Neural progenitor cell (in vitro differentiated cells): ENCODE measurements around the gene STXBP5. TPM values are rescaled to one million over a fixed set of nuclear protein-coding genes. Genes with fewer than 3 reads are reported as not detected.

Source experiments
- DNase-seq: peaks from one replicate; pipeline ENCODE4 v3.0.0-alpha.2; 2016; ENCODE audit warnings: low spot score
- H2AFZ ChIP-seq: fragments of 200-600 bp; sonication (generic); replicated peaks from 2 replicates; pipeline ENCODE4 v1.6.1; 2016; ENCODE audit warnings: antibody characterized with exemption
- H3F3A ChIP-seq: fragments of 200-600 bp; sonication (generic); 2 replicates; pipeline ENCODE4 v1.6.1; 2016; ENCODE audit warnings: antibody characterized with exemption, low read depth
- H3K27ac ChIP-seq: fragments of 200-600 bp; sonication (generic); 2 replicates; pipeline ENCODE4 v1.5.1; 2016; ENCODE audit warnings: mild to moderate bottlenecking
- H3K27me3 ChIP-seq: fragments of 200-600 bp; sonication (generic); 2 replicates; pipeline ENCODE4 v1.6.1; 2016; ENCODE audit warnings: mild to moderate bottlenecking, moderate library complexity
- H3K36me3 ChIP-seq: fragments of 200-600 bp; sonication (generic); 2 replicates; pipeline ENCODE4 v1.5.1; 2016
- H3K4me1 ChIP-seq: fragments of 200-600 bp; sonication (generic); 2 replicates; pipeline ENCODE4 v1.6.1; 2016; ENCODE audit warnings: mixed run types
- H3K4me2 ChIP-seq: fragments of 200-600 bp; sonication (generic); 2 replicates; pipeline ENCODE4 v1.6.1; 2016
- H3K4me3 ChIP-seq: fragments of 200-600 bp; sonication (generic); 2 replicates; pipeline ENCODE4 v1.5.1; 2016
- H3K79me2 ChIP-seq: fragments of 200-600 bp; sonication (generic); 2 replicates; pipeline ENCODE4 v1.6.1; 2016; ENCODE audit warnings: low read depth
- H3K9ac ChIP-seq: fragments of 200-600 bp; sonication (generic); 2 replicates; pipeline ENCODE4 v1.6.1; 2016
- H3K9me3 ChIP-seq: fragments of 200-600 bp; sonication (generic); 2 replicates; pipeline ENCODE4 v1.5.1; 2016; ENCODE audit warnings: low read depth
- H4K20me1 ChIP-seq: fragments of 200-600 bp; sonication (generic); 2 replicates; pipeline ENCODE4 v1.6.1; 2016; ENCODE audit warnings: low read depth
- H3K27ac Mint-ChIP-seq: 3 replicates; pipeline ENCODE4 v1.8.0; 2021; ENCODE audit warnings: mixed read lengths
- H3K27me3 Mint-ChIP-seq: 2 replicates; pipeline ENCODE4 v1.8.0; 2022; ENCODE audit warnings: low read depth, mild to moderate bottlenecking, inconsistent platforms, moderate library complexity, mixed read lengths; ENCODE audit not compliant: insufficient read depth
- H3K36me3 Mint-ChIP-seq: 3 replicates; pipeline ENCODE4 v1.8.0; 2021; ENCODE audit warnings: mixed read lengths
- H3K4me1 Mint-ChIP-seq: 3 replicates; pipeline ENCODE4 v1.8.0; 2021; ENCODE audit warnings: mixed read lengths
- H3K4me3 Mint-ChIP-seq: 3 replicates; pipeline ENCODE4 v1.8.0; 2021; ENCODE audit warnings: mild to moderate bottlenecking, moderate library complexity, mixed read lengths
- H3K9me3 Mint-ChIP-seq: 3 replicates; pipeline ENCODE4 v1.8.0; 2020; ENCODE audit warnings: mixed read lengths
- EZH2 ChIP-seq: fragments of 200-600 bp; sonication (generic); IDR thresholded peaks from 2 replicates; pipeline ENCODE4 v1.6.1; 2017; ENCODE audit warnings: antibody characterized with exemption, mild to moderate bottlenecking, moderate library complexity
- EZH2phosphoT487 ChIP-seq: fragments of 200-600 bp; sonication (generic); IDR thresholded peaks from 2 replicates; pipeline ENCODE4 v1.6.1; 2017; ENCODE audit warnings: antibody characterized with exemption
- total RNA-seq: library from RNA; depleted of rRNA; stranded (reverse); fragments of >200 nt; gene quantifications from 2 replicates; pipeline ENCODE4 v1.2.3, GENCODE V29; 2015; ENCODE audit warnings: low replicate concordance
- TF ChIP-seq, protein P1 (sequence below): fragments of 200-600 bp; sonication (generic); IDR thresholded peaks from 2 replicates; pipeline ENCODE4 v1.5.1; 2017; ENCODE audit warnings: antibody characterized with exemption, mild to moderate bottlenecking

STXBP5 gene
- total RNA-seq, 1 donor from 2014 or later: 12.0 TPM

DNA sequence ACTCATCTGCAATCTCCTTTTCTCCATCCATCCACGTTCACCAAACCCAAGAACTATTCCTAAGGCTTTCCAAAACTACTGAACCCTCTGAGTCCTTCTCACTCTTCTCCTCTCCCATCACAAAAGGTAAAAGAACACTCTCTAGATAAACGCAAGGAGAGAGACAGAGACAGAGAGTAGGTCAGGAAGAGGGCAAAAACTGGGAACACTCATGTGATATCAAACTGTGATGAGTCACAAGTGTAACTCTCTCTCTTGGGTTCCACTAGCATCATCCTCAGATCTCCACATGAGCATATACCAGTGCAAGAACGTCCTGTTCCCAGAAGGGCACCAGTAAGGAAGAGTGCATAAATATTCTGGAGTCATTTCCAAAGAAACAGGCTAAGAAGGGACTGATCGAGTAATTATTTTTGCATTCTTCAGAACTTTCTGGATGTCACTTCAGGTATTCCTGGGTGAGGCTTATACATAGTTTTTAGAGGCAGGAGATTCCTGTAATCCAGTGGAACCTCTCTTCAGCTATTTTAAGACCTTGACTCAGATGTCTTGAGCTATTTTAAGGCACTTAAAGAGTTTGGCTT, 47.3 kb upstream of the STXBP5 start:
- Mint-ChIP-seq H3K36me3 (no peaks in the 10 kb centered on the region), H3K27me3 (peaks cover 3% of the 10 kb centered on the region), H3K27ac (no peak overlapping the region), H3K9me3 (no peaks in the 10 kb centered on the region), H3K4me3 (no peak overlapping the region), H3K4me1 (no peaks in the 10 kb centered on the region)
- DNase-seq: no peak
- Histone ChIP-seq H3K36me3 (no peaks in the 10 kb centered on the region), H3K9ac (no peak overlapping the region), H3K9me3 (no peaks in the 10 kb centered on the region), H3K4me3 (no peak overlapping the region), H3K79me2 (no peaks in the 10 kb centered on the region), H2AFZ (no peak overlapping the region), H4K20me1 (no peaks in the 10 kb centered on the region), H3K27ac (no peak overlapping the region), H3K4me2 (no peak overlapping the region), H3F3A (no peaks in the 10 kb centered on the region), H3K27me3 (no peaks in the 10 kb centered on the region), H3K4me1 (no peaks in the 10 kb centered on the region)
- TF ChIP-seq EZH2phosphoT487 (no peak), EZH2 (no peak)
- TF ChIP-seq, protein P1, sequence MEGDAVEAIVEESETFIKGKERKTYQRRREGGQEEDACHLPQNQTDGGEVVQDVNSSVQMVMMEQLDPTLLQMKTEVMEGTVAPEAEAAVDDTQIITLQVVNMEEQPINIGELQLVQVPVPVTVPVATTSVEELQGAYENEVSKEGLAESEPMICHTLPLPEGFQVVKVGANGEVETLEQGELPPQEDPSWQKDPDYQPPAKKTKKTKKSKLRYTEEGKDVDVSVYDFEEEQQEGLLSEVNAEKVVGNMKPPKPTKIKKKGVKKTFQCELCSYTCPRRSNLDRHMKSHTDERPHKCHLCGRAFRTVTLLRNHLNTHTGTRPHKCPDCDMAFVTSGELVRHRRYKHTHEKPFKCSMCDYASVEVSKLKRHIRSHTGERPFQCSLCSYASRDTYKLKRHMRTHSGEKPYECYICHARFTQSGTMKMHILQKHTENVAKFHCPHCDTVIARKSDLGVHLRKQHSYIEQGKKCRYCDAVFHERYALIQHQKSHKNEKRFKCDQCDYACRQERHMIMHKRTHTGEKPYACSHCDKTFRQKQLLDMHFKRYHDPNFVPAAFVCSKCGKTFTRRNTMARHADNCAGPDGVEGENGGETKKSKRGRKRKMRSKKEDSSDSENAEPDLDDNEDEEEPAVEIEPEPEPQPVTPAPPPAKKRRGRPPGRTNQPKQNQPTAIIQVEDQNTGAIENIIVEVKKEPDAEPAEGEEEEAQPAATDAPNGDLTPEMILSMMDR: no peak

DNA sequence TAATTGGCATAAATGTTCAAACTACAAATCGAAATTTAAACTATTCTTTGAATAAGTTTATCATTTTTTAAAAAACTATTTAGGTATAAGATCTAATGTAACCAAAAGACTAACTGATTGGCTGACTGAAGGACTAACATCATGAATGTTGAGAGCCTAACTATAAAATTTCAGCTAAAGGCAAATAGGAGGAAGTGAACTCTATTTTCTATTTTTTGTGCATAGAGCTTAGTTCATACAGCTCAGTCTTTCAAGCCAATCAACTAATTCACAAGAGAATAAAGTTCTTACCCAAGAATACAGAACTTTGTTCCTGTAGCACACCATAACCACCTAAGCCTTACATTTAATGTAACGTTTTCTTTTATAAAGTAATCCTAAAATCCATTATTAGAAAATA, 46.3 kb upstream of the STXBP5 start:
- H3K36me3 ChIP-seq: no peaks in the 10 kb centered on the region
- no peak overlapping the region for H3K9ac ChIP-seq
- no peak overlapping the region for H3K4me2 ChIP-seq
- no peak overlapping the region for H3K27ac Mint-ChIP-seq
- H3K27ac ChIP-seq: no peak overlapping the region
- no peak for DNase-seq
- no peaks in the 10 kb centered on the region for H3K79me2 ChIP-seq
- no peaks in the 10 kb centered on the region for H3K9me3 Mint-ChIP-seq
- no peak for TF ChIP-seq EZH2
- TF ChIP-seq, protein P1: no peak
- no peak for TF ChIP-seq EZH2phosphoT487
- no peaks in the 10 kb centered on the region for H3K27me3 Mint-ChIP-seq
- no peak overlapping the region for H3K4me3 Mint-ChIP-seq
- H2AFZ ChIP-seq: no peak overlapping the region
- H3K4me1 Mint-ChIP-seq: no peaks in the 10 kb centered on the region
- no peaks in the 10 kb centered on the region for H3K9me3 ChIP-seq
- H3K4me1 ChIP-seq: no peaks in the 10 kb centered on the region
- no peaks in the 10 kb centered on the region for H3K27me3 ChIP-seq
- no peak overlapping the region for H3K4me3 ChIP-seq
- no peaks in the 10 kb centered on the region for H3F3A ChIP-seq
- H3K36me3 Mint-ChIP-seq: no peaks in the 10 kb centered on the region
- no peaks in the 10 kb centered on the region for H4K20me1 ChIP-seq

DNA sequence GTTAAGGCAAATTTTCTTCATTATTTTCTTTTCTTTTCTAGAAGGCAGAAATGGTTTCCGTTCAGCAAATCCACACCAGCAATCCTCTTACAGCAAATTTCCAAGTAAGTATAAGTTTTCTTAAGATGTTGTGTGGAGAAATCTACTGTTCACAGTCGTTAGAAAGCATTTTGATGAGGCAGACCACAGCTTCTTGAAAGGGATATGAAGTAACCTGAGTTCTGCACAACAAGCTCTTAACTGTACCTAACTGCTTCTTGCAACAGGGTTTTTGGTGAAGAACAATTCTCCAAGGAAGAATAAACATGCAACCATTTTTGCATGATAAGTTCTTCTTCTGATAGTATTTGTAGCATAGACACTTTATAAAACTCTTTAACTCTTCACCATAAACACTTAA, 45.3 kb upstream of the STXBP5 start:
- Histone ChIP-seq H3K9ac (no peak overlapping the region), H3K4me1 (no peaks in the 10 kb centered on the region), H3K79me2 (no peaks in the 10 kb centered on the region), H3K27me3 (no peaks in the 10 kb centered on the region), H3F3A (no peaks in the 10 kb centered on the region), H3K27ac (no peak overlapping the region), H2AFZ (no peak overlapping the region), H3K4me3 (no peak overlapping the region), H3K9me3 (no peaks in the 10 kb centered on the region), H4K20me1 (no peaks in the 10 kb centered on the region), H3K36me3 (no peaks in the 10 kb centered on the region), H3K4me2 (no peak overlapping the region)
- no peak for DNase-seq
- Mint-ChIP-seq H3K36me3 (no peaks in the 10 kb centered on the region), H3K9me3 (no peaks in the 10 kb centered on the region), H3K4me1 (no peaks in the 10 kb centered on the region), H3K4me3 (no peak overlapping the region), H3K27ac (no peak overlapping the region), H3K27me3 (no peaks in the 10 kb centered on the region)
- TF ChIP-seq EZH2phosphoT487: no peak
- TF ChIP-seq EZH2: no peak
- TF ChIP-seq, protein P1: no peak
